ENCODE measurements around the gene WDR87.

Gene WDR87

GRCh38 chr19:37905946-37906868 lies at the start of gene WDR87:
TSS of gene WDR87 (minus strand) at chr19:37906594. CDS start at chr19:37898239, 8,355 bp downstream.
- DNase-seq = peak; percentile 7 to 23

GRCh38 chr19:37955986-37956385 lies 49.6 kb upstream of the WDR87 start:
- DNase-seq = no peak

GRCh38 chr19:37954421-37954874 lies 48.1 kb upstream of the WDR87 start:
- no peak for DNase-seq

- no peak for DNase-seq
These were observed 47.5 kb upstream of the WDR87 start for GRCh38 chr19:37953918-37954303.

- no peak for DNase-seq
These were observed 47.0 kb upstream of the WDR87 start for GRCh38 chr19:37953171-37953917.

GRCh38 chr19:37951816-37952210 lies 45.4 kb upstream of the WDR87 start:
- DNase-seq = no peak

GRCh38 chr19:37950471-37951175 lies 44.2 kb upstream of the WDR87 start:
- DNase-seq = no peak

- no peak for DNase-seq
These were observed 42.0 kb upstream of the WDR87 start for GRCh38 chr19:37948362-37948761.

- DNase-seq = no peak
These were observed 41.4 kb upstream of the WDR87 start for GRCh38 chr19:37947778-37948177.

GRCh38 chr19:37946132-37946531 lies 39.7 kb upstream of the WDR87 start:
- no peak for DNase-seq

GRCh38 chr19:37943480-37943879 lies 37.1 kb upstream of the WDR87 start:
- DNase-seq = no peak

- no peak for DNase-seq
These were observed 36.1 kb upstream of the WDR87 start for GRCh38 chr19:37942516-37942902.

- no peak for DNase-seq
These were observed 35.6 kb upstream of the WDR87 start for GRCh38 chr19:37941782-37942515.

GRCh38 chr19:37938353-37938752 lies 32.0 kb upstream of the WDR87 start:
- DNase-seq = no peak

GRCh38 chr19:37936886-37937285 lies 30.5 kb upstream of the WDR87 start:
- no peak for DNase-seq

- DNase-seq = no peak
These were observed 29.8 kb upstream of the WDR87 start for GRCh38 chr19:37936166-37936565.

- no peak for DNase-seq
These were observed 28.9 kb upstream of the WDR87 start for GRCh38 chr19:37935341-37935740.

- no peak for DNase-seq
These were observed 27.6 kb upstream of the WDR87 start for GRCh38 chr19:37933937-37934358.

GRCh38 chr19:37932985-37933936 lies 26.9 kb upstream of the WDR87 start:
- no peak for DNase-seq

GRCh38 chr19:37931881-37932655 lies 25.7 kb upstream of the WDR87 start:
- DNase-seq = no peak

- no peak for DNase-seq
These were observed 24.0 kb upstream of the WDR87 start for GRCh38 chr19:37930416-37930815.
